Stomach (tissue), 4 donors: ENCODE measurements around the gene RAVER2.

Experiments used
- EP300 ChIP-seq: sonication (generic); formaldehyde crosslinking; IDR thresholded peaks from one replicate; pipeline ENCODE4 v1.6.1; 2017; ENCODE audit warnings: antibody characterized with exemption
- POLR2A ChIP-seq, 4 donors: fragments of 450-650 bp; IDR thresholded peaks; one replicate each; pipeline ENCODE4 v1.6.1; 2016; ENCODE audit warnings: antibody characterized with exemption in 4 of 4, control low read depth in 2 of 4, mild to moderate bottlenecking in 1 of 4, moderate library complexity in 1 of 4
- POLR2AphosphoS5 ChIP-seq, 3 donors: sonication (generic); formaldehyde crosslinking; IDR thresholded peaks; one replicate each; pipeline ENCODE4 v1.6.1; 2016; ENCODE audit warnings: antibody characterized with exemption in 3 of 3
- TF ChIP-seq, protein P1 (sequence below), 7 experiments: fragments of 450-650 bp in 4 of 7; fragments of 200-600 bp in 3 of 7; sonication (generic) in 3 of 7; IDR thresholded peaks; one replicate each; pipeline ENCODE4 v1.5.1; 2016 to 2019; ENCODE audit warnings: antibody characterized with exemption in 7 of 7, control low read depth in 2 of 7, mild to moderate bottlenecking in 1 of 7

DNA sequence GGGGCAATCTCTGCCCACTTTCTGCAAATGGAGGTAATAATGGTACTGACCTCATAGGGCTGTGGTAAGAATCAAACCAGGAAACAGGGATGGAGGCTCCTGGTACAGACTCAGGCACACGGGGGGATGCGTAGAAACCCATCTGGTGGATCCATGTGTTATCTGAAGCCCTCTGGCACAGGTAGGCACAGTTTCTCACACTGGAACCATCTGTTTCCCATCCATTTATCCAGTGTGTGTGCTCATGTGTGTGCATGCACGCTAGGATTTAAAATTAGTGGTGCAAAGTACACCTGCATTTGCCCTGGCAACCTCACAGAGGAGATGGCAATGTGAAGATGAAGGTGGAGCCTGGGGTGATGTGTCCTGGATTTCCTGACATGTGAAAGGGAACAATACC, 103.3 kb downstream of the RAVER2 start:
- TF ChIP-seq POLR2AphosphoS5 (IDR thresholded peaks at IDR 0.05) = no peak
- TF ChIP-seq, protein P1, sequence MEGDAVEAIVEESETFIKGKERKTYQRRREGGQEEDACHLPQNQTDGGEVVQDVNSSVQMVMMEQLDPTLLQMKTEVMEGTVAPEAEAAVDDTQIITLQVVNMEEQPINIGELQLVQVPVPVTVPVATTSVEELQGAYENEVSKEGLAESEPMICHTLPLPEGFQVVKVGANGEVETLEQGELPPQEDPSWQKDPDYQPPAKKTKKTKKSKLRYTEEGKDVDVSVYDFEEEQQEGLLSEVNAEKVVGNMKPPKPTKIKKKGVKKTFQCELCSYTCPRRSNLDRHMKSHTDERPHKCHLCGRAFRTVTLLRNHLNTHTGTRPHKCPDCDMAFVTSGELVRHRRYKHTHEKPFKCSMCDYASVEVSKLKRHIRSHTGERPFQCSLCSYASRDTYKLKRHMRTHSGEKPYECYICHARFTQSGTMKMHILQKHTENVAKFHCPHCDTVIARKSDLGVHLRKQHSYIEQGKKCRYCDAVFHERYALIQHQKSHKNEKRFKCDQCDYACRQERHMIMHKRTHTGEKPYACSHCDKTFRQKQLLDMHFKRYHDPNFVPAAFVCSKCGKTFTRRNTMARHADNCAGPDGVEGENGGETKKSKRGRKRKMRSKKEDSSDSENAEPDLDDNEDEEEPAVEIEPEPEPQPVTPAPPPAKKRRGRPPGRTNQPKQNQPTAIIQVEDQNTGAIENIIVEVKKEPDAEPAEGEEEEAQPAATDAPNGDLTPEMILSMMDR (IDR thresholded peaks at IDR 0.05) = no peak
- no peak for TF ChIP-seq POLR2A (IDR thresholded peaks at IDR 0.05)
- no peak for TF ChIP-seq EP300
